ENCODE results near the gene GRIK4. TPM values are rescaled to one million over a fixed set of nuclear protein-coding genes. Genes with fewer than 3 reads are reported as not detected.
"Not testable (repeated sequence)": the region's sequence is repeated elsewhere in the genome, so short reads cannot be mapped to it uniquely, and the experiment has no call there.

GRIK4 gene
- total RNA-seq, 2 donors from 2014 or later: not detected

DNA sequence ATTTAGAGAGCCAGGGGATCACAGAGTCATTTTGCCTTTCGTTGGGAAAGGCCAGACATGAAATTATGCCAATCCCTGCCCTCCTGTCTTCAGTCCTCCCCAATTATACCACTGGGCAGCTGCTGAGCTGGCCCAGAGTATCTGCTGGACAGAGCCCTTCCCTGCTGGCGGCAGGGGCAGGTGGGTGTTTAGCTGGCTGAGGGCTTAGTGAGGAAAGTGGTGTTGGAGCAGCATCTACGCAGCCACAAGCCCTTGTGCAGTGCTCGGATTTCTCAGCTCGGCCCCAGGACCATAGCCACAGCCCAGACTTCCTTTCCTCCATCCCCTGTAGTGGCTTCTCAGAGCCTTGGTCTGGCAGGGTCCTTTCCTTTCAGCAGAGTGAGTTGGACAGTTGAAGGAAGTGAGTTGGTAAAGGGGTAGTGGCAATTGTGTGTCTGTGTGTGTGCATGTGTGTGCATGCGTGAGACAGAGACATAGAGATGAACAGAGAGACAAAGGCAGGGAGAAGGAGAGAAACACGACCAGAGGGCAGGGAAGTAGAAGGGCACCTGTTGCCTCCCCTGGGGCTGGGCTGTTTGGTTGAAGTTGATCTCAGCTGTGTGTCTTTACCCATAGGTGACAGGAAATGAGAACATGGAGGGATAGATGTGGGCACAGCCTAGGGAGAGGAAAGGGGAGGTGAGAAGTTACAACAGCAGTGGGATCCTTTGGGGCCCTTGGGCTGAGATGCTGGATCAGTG is 66.2 kb downstream of the GRIK4 start:
- H3K36me3 Mint-ChIP-seq (ENCODE audit: low read depth): no peaks in the 10 kb centered on the region
- H3K27ac Mint-ChIP-seq: no peak overlapping the region
- ATAC-seq (replicated peaks): no peak
- no peak overlapping the region for H3K4me3 Mint-ChIP-seq
- H3K27me3 Mint-ChIP-seq: peaks cover 23% of the 10 kb centered on the region
- no peaks in the 10 kb centered on the region for H3K4me1 Mint-ChIP-seq
- H3K9me3 Mint-ChIP-seq: no peaks in the 10 kb centered on the region

- Mint-ChIP-seq H3K9me3 (peaks cover 7% of the 10 kb centered on the region), H3K36me3 (ENCODE audit: low read depth) (no peaks in the 10 kb centered on the region), H3K27me3 (peaks cover 27% of the 10 kb centered on the region), H3K4me3 (no peak overlapping the region), H3K27ac (no peak overlapping the region), H3K4me1 (no peaks in the 10 kb centered on the region)
- no peak for ATAC-seq (replicated peaks)
These were observed 67.1 kb downstream of the GRIK4 start for GRCh38 chr11:120578596-120579154.

DNA sequence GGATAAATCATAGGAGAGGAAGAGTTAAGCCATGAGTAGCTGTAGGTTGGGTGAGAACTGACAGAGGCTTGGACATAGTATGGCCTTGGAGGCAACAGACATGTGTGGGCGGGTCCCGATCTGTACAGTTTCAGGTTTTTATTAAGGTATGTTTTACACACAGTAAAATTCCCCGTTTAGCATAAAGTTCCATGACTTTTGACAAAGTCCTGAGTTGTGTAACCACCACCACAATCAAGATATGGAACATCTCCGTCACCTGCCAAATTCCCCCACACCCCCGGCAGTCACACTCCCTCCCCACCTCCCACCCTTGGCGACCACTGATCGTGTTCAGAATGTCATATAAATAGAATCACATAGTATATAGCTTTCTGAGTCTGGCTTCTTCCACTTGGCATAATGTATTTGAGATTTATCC is 68.1 kb downstream of the GRIK4 start:
- Mint-ChIP-seq H3K36me3 (ENCODE audit: low read depth) (no peaks in the 10 kb centered on the region), H3K9me3 (peaks cover 11% of the 10 kb centered on the region), H3K4me1 (no peaks in the 10 kb centered on the region), H3K4me3 (no peak overlapping the region), H3K27ac (no peak overlapping the region), H3K27me3 (peaks cover 36% of the 10 kb centered on the region)
- peak; percentile 35 for ATAC-seq (replicated peaks)

DNA sequence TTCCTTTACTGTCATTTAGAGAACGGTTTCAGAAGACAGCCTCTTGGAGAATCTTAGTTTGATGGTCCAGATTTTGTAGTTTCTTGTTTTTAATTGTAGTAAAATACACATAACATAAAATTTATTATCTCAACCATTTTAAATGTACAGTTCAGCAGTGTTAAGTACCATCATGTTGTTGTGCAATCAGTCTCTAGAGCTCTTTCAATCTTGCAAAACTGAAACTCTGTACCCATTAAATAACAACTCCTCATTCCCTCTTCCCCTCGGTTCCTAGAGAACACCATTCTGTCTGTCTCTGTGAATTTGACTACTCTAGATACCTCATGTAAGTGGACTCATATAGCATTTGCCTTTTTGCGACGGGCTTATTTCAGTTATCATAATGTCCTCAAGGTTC is 69.8 kb downstream of the GRIK4 start:
- Mint-ChIP-seq H3K4me3 (no peak overlapping the region), H3K27ac (no peak overlapping the region), H3K36me3 (ENCODE audit: low read depth) (no peaks in the 10 kb centered on the region), H3K4me1 (no peaks in the 10 kb centered on the region), H3K9me3 (peaks cover 11% of the 10 kb centered on the region), H3K27me3 (peaks cover 41% of the 10 kb centered on the region)
- ATAC-seq (replicated peaks): no peak

DNA sequence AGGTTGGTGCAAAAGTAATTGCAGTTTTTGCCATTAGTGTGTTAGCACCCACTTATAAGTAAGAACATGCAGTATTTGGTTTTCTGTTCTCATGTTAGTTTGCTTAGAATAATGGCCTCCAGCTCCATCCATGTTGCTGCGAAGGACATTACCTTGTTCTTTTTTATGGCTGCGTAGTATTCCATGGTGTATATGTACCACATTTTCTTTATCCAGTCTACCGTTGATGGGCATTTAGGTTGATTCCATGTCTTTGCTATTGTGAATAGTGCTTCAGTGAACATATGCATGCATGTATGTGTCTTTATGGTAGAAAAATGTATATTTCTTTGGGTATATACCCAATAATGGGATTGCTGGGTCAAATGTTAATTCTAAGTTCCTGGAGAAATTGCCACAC is 71.0 kb downstream of the GRIK4 start:
- H3K36me3 Mint-ChIP-seq (ENCODE audit: low read depth); H3K4me1 Mint-ChIP-seq; H3K27ac Mint-ChIP-seq; ATAC-seq (replicated peaks); H3K4me3 Mint-ChIP-seq: not testable (repeated sequence)
- Mint-ChIP-seq H3K27me3 (peaks cover 39% of the 10 kb centered on the region), H3K9me3 (peaks cover 11% of the 10 kb centered on the region)

DNA sequence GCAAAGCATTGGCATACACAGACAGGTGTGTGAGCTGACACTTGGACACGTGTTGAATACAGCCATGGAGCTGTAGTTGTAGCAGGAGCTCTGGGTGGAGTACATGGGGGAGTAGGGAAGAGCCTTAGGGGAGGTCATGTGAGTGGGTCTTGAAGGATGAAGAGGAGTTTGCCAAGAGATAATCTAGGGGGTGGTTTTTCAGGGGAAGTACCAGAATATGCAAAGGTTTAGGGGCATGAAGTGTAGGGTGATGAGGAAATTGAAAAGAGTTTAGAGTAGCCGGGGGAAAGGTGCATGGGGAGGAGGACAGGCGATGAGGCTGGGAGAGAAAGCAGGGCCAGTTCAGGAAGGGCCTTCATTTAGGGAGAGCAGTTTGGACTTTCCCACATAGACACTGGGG is 74.5 kb downstream of the GRIK4 start:
- ATAC-seq (replicated peaks): no peak
- Mint-ChIP-seq H3K36me3 (ENCODE audit: low read depth) (no peaks in the 10 kb centered on the region), H3K27ac (no peak overlapping the region), H3K9me3 (peaks cover 11% of the 10 kb centered on the region), H3K4me3 (no peak overlapping the region), H3K4me1 (no peaks in the 10 kb centered on the region), H3K27me3 (peaks cover 39% of the 10 kb centered on the region)

- peaks cover 44% of the 10 kb centered on the region for H3K27me3 Mint-ChIP-seq
These were observed 75.2 kb downstream of the GRIK4 start for GRCh38 chr11:120586728-120587127.

GRCh38 chr11:120587299-120587698 is 75.8 kb downstream of the GRIK4 start:
- ATAC-seq (replicated peaks): no peak
- H3K4me3 Mint-ChIP-seq: no peak overlapping the region
- H3K36me3 Mint-ChIP-seq (ENCODE audit: low read depth): no peaks in the 10 kb centered on the region
- H3K9me3 Mint-ChIP-seq: peaks cover 11% of the 10 kb centered on the region
- H3K4me1 Mint-ChIP-seq: no peaks in the 10 kb centered on the region
- H3K27ac Mint-ChIP-seq: no peak overlapping the region
- peaks cover 45% of the 10 kb centered on the region for H3K27me3 Mint-ChIP-seq

More at GRCh38 chr11:120586728-120587127, 75.2 kb downstream of the GRIK4 start:
- Mint-ChIP-seq H3K36me3 (ENCODE audit: low read depth) (no peaks in the 10 kb centered on the region), H3K27ac (no peak overlapping the region), H3K4me1 (no peaks in the 10 kb centered on the region), H3K9me3 (peaks cover 11% of the 10 kb centered on the region), H3K4me3 (no peak overlapping the region)
- no peak for ATAC-seq (replicated peaks)

GRCh38 chr11:120589376-120589775 is 77.8 kb downstream of the GRIK4 start:
- Mint-ChIP-seq H3K9me3 (no peaks in the 10 kb centered on the region), H3K27ac (no peak overlapping the region), H3K4me1 (no peaks in the 10 kb centered on the region), H3K36me3 (ENCODE audit: low read depth) (no peaks in the 10 kb centered on the region), H3K27me3 (peaks cover 37% of the 10 kb centered on the region), H3K4me3 (no peak overlapping the region)
- ATAC-seq (replicated peaks): no peak

DNA sequence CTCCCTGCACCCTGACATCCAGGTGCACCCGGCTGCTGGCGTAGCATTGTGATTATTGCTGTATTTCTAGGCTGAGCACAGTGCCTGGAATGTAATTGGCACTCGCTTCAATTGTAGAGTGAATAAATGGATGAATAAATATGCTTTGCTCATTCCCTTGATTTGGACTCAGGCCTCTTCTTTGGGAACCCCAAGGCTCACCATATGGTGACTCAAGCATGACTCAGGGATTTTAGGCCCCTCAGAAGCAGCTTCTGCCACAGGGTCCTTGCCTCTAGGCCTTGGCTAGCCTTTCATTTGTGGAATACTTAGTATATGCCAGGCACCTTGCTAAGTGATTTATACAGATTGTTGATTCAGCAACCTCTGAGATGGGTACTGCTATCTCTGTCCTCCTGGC is 78.9 kb downstream of the GRIK4 start:
- H3K4me3 Mint-ChIP-seq: no peak overlapping the region
- H3K36me3 Mint-ChIP-seq (ENCODE audit: low read depth): no peaks in the 10 kb centered on the region

DNA sequence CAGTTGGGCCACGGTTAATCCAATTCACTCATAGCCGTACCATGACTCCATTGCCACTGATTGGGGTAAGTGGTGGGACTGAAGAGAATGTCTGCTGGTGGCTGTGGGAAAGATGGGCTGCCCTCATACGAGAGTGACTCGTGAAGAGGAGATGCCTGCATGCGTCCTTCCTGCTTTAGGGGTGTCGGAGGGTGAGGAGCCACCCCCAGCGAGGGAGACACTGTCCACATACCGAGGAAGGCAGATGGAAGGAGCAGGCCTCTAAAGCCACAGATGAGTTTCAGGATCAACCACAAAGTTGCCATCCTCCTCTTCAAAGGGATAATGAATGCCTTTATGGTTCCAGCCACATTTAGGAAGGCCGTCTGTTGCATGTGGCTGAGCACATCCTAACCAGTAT is 83.2 kb downstream of the GRIK4 start:
- Mint-ChIP-seq H3K4me3 (no peak overlapping the region), H3K27me3 (peaks cover 31% of the 10 kb centered on the region), H3K36me3 (ENCODE audit: low read depth) (no peaks in the 10 kb centered on the region), H3K27ac (no peak overlapping the region), H3K4me1 (no peaks in the 10 kb centered on the region), H3K9me3 (no peaks in the 10 kb centered on the region)
- ATAC-seq (replicated peaks): no peak

More for the DNA sequence above, 78.9 kb downstream of the GRIK4 start:
- Mint-ChIP-seq H3K27me3 (peaks cover 39% of the 10 kb centered on the region), H3K9me3 (no peaks in the 10 kb centered on the region), H3K4me1 (no peaks in the 10 kb centered on the region), H3K27ac (no peak overlapping the region)
- ATAC-seq (replicated peaks): no peak

DNA sequence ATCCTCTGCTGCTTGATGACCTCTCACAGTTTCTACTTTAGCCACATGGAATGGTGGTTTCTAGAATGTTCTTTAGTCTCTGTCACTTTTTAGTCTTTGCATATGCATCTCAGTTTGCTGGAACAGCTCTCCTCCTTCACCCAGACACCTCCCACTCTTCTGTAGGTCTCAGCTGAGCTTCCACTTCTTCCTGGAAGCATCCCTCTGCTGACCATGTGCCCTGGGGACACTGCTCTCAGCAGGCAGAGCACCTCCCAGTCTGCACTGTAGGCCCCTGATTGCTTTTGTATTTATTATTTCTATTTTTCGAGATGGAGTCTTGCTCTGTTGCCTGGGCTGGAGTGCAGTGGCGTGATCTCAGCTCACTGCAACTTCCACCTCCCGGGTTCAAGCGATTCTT is 84.0 kb downstream of the GRIK4 start:
- peaks cover 31% of the 10 kb centered on the region for H3K27me3 Mint-ChIP-seq
- no peaks in the 10 kb centered on the region for H3K36me3 Mint-ChIP-seq (ENCODE audit: low read depth)
- H3K4me1 Mint-ChIP-seq: no peaks in the 10 kb centered on the region
- no peak overlapping the region for H3K4me3 Mint-ChIP-seq
- H3K9me3 Mint-ChIP-seq: no peaks in the 10 kb centered on the region
- H3K27ac Mint-ChIP-seq: no peak overlapping the region
- ATAC-seq (replicated peaks): no peak

DNA sequence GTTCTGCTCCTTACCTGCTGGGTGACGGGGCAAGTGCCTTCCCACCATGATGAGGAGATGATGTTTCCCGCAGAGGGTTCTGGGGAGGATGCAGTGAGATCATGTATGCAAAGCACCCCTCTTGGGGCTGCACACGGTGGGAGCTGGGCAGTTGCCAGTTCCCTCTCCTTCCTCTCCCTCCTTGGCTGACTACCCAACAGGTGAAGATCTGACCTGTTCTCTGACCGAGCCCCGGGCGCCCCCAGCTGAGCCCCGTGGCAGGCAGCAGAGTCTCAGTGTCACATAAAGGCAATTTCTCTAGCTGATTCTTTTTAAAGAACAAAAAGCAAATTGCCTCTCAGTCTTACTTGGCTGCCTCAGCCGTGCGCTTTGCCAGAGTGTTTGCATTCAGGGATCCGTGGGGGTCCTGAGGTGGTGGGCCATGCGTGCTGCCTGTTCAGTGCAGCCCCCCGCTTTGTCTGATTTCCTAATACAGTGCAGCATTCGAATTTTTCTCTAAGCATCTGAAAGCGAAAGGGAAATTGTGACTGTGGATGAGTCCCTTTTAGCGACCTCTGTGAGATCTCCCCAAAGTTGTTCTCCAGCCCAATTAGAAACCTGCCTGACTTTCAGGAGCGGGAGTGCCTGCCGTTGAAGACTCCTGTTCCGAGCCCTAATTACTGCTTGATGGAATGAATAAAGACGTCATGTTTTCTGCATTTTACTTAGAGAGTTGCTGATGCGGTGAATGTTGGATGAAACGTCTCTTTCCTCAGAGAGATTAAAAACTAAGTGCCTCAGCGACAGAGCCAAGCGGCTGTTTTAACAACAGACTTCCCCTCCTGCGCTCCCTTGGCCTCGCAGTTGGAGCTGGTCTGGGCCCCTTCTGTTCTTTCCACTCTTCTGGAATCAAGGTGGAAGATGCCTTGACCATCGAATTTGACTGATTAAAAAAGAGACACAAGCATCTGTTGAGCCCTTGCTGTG is 86.0 kb downstream of the GRIK4 start:
- Mint-ChIP-seq H3K27ac (no peak overlapping the region), H3K4me3 (no peak overlapping the region), H3K4me1 (no peaks in the 10 kb centered on the region), H3K36me3 (ENCODE audit: low read depth) (no peaks in the 10 kb centered on the region), H3K27me3 (peaks cover 24% of the 10 kb centered on the region), H3K9me3 (no peaks in the 10 kb centered on the region)
- ATAC-seq (replicated peaks): no peak

GRCh38 chr11:120598517-120599257 is 87.1 kb downstream of the GRIK4 start:
- no peak for ATAC-seq (replicated peaks)
- Mint-ChIP-seq H3K4me3 (no peak overlapping the region), H3K4me1 (no peaks in the 10 kb centered on the region), H3K9me3 (no peaks in the 10 kb centered on the region), H3K36me3 (ENCODE audit: low read depth) (no peaks in the 10 kb centered on the region), H3K27ac (no peak overlapping the region), H3K27me3 (peaks cover 21% of the 10 kb centered on the region)

Data from activated T-helper 17 cell treated with anti-CD3 and anti-CD28 coated beads, Interleukin-2, amount 50 U/mL, for 72 hours (primary cell).